OCI-LY7 (cell line): ENCODE results near the gene TPCN1. TPM values are rescaled to one million over a fixed set of nuclear protein-coding genes. Genes with fewer than 3 reads are reported as not detected.

ENCODE experiments used
- BruUV-seq: library from RNA; stranded (reverse); fragments of 400-500 nt; replicated peaks from 2 replicates; lab custom pipeline; 2021; lab: Mats Ljungman, UMichigan
- CTCF ChIA-PET: fragments of 300-600 bp; sonication (Branson Sonifier 250); formaldehyde crosslinking; loops from one replicate; lab custom pipeline; 2022; ENCODE audit warnings: antibody characterized with exemption; ENCODE audit not compliant: unreplicated experiment; lab: Charles Lee
- POLR2A ChIA-PET: fragments of 300-600 bp; sonication (Branson Sonifier 250); formaldehyde crosslinking; loops from one replicate; lab custom pipeline; 2022; ENCODE audit warnings: antibody characterized with exemption; lab: Charles Lee
- DNase-seq: peaks from one replicate; pipeline ENCODE4 v3.0.0-alpha.2; 2015; ENCODE audit warnings: low spot score
- H2AFZ ChIP-seq: fragments of 200-600 bp; sonication (generic), shearing (Covaris generic); 2 replicates; pipeline ENCODE4 v1.6.1; 2014; ENCODE audit warnings: mild to moderate bottlenecking, antibody characterized with exemption, low read length, moderate library complexity
- H3K27ac ChIP-seq: fragments of 200-600 bp; sonication (generic); 2 replicates; pipeline ENCODE4 v1.5.1; 2014; ENCODE audit warnings: mixed run types, low read depth, mild to moderate bottlenecking, moderate library complexity, low read length, inconsistent platforms; ENCODE audit not compliant: poor library complexity, severe bottlenecking
- H3K36me3 ChIP-seq: fragments of 200-600 bp; sonication (generic); 2 replicates; pipeline ENCODE4 v1.6.1; 2014; ENCODE audit warnings: mild to moderate bottlenecking, antibody characterized with exemption, low read length, moderate library complexity, mixed read lengths; ENCODE audit not compliant: insufficient read depth
- H3K4me1 ChIP-seq: fragments of 200-600 bp; sonication (generic); 2 replicates; pipeline ENCODE4 v1.5.1; 2014; ENCODE audit warnings: mild to moderate bottlenecking, low read length; ENCODE audit not compliant: insufficient read depth, poor library complexity, severe bottlenecking
- H3K4me2 ChIP-seq: fragments of 200-600 bp; sonication (generic); 2 replicates; pipeline ENCODE4 v1.6.1; 2014; ENCODE audit warnings: mild to moderate bottlenecking, low read length
- H3K4me3 ChIP-seq: fragments of 200-600 bp; sonication (generic); 2 replicates; pipeline ENCODE4 v1.5.1; 2014; ENCODE audit warnings: mild to moderate bottlenecking, low read depth, low read length; ENCODE audit not compliant: poor library complexity, severe bottlenecking
- H3K79me2 ChIP-seq: fragments of 200-600 bp; sonication (generic); 2 replicates; pipeline ENCODE4 v1.6.1; 2016; ENCODE audit warnings: low read depth, mild to moderate bottlenecking, low read length, moderate library complexity, mixed read lengths; ENCODE audit not compliant: insufficient read depth
- H3K9me2 ChIP-seq: fragments of 200-600 bp; sonication (generic); 2 replicates; pipeline ENCODE4 v1.6.1; 2016; ENCODE audit warnings: mild to moderate bottlenecking, low read length, mixed read lengths; ENCODE audit not compliant: insufficient read depth
- H3K9me3 ChIP-seq: fragments of 200-600 bp; sonication (generic); 2 replicates; pipeline ENCODE4 v1.6.1; 2014; ENCODE audit warnings: mild to moderate bottlenecking, mixed run types, low read length, mixed read lengths
- H4K20me1 ChIP-seq: fragments of 200-600 bp; sonication (generic); 2 replicates; pipeline ENCODE4 v1.6.1; 2014; ENCODE audit warnings: mild to moderate bottlenecking, antibody characterized with exemption, low read length, moderate library complexity, mixed read lengths; ENCODE audit not compliant: insufficient read depth
- CTCF ChIP-seq: fragments of 200-600 bp; sonication (generic); conservative IDR thresholded peaks from 2 replicates; pipeline ENCODE4 v1.5.1; 2014; ENCODE audit warnings: mild to moderate bottlenecking, antibody characterized with exemption, low read length, moderate library complexity, mixed read lengths
- EZH2phosphoT487 ChIP-seq: fragments of 200-600 bp; sonication (generic); IDR thresholded peaks from 2 replicates; pipeline ENCODE4 v1.6.1; 2018; ENCODE audit warnings: low read depth, borderline replicate concordance, mild to moderate bottlenecking, mixed run types, antibody characterized with exemption, low read length, moderate library complexity, mixed read lengths
- intact Hi-C: fragments of 100-400 bp; cut with micrococcal nuclease; formaldehyde crosslinking; loops from one replicate; pipeline ENCODE4 v1.10.0; 2022; ENCODE audit not compliant: unreplicated experiment
- total RNA-seq, 2 experiments: library from RNA; depleted of rRNA in 1 of 2; stranded (reverse); fragments of >200 nt in 1 of 2; shearing (Covaris generic) in 1 of 2; gene quantifications; 2 replicates each; pipeline ENCODE4 v1.2.3, GENCODE V29; 2014 to 2022

TPCN1 gene
- total RNA-seq, 2 experiments from 2014 or later, result 96.0 to 160 TPM

- Histone ChIP-seq H3K9me3 (no peaks in the 10 kb centered on the region), H3K9me2 (no peaks in the 10 kb centered on the region), H4K20me1 (no peaks in the 10 kb centered on the region), H3K4me3 (no peak overlapping the region), H3K27ac (no peak overlapping the region), H3K4me1 (no peaks in the 10 kb centered on the region), H2AFZ (no peak overlapping the region), H3K79me2 (no peaks in the 10 kb centered on the region), H3K36me3 (no peaks in the 10 kb centered on the region), H3K4me2 (no peak overlapping the region)
- ChIA-PET POLR2A (interaction anchor here (0.6 to 2.2 kb wide), 4 partner anchors 10 to 17 kb away, joined by 3 to 6 read pairs (median 5); partner anchors contain the start of gene SLC8B1), CTCF (no interaction called here)
- intact Hi-C loops, result no loop called here
- BruUV-seq, result no TSS peak
- no peak for TF ChIP-seq CTCF
- no peak for TF ChIP-seq EZH2phosphoT487
- no peak for DNase-seq
These were observed 125.1 kb downstream of the TPCN1 start for GRCh38 chr12:113346353-113346752.

DNA sequence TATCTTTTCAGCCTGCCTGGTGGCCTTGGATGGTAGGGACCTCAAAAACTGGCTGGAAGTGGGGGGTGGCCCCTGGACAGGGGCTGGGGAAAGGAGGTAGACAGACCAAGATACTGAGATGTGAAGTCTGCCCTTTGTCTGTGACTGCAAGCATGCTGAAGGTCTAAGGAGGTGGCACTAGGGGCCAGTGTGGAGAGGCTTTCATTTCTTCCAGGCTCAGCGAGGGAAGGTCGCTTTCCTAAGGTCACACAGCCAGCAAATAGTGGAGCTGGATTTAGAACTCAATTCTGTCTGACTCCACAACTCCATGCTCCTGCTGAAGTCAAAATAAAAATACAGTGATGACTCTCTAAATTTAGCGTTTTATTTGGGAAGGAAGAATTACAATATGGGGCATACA lies 125.8 kb downstream of the TPCN1 start:
- no peaks in the 10 kb centered on the region for H3K4me1 ChIP-seq

More for the DNA sequence above, 125.8 kb downstream of the TPCN1 start:
- Histone ChIP-seq H3K36me3 (no peaks in the 10 kb centered on the region), H3K27ac (no peak overlapping the region), H3K9me3 (no peaks in the 10 kb centered on the region), H3K4me3 (no peak overlapping the region), H3K9me2 (no peaks in the 10 kb centered on the region), H2AFZ (no peak overlapping the region), H4K20me1 (no peaks in the 10 kb centered on the region), H3K4me2 (no peak overlapping the region), H3K79me2 (no peaks in the 10 kb centered on the region)
- intact Hi-C loops, result no loop called here
- POLR2A ChIA-PET, result interaction anchor here (2.2 kb wide), 1 partner anchor 9 kb away, joined by 6 read pairs; no protein-coding TSS in a partner anchor
- no TSS peak for BruUV-seq
- no peak for DNase-seq
- TF ChIP-seq EZH2phosphoT487, result no peak
- TF ChIP-seq CTCF, result 0 out of 2 replicates have a peak, but pooled peaks have one; percentile 26
- CTCF ChIA-PET, result no interaction called here
